H9 (cell line): ENCODE data around the gene CDC25C. TPM values are rescaled to one million over a fixed set of nuclear protein-coding genes. Genes with fewer than 3 reads are reported as not detected.

Source experiments
- DNase-seq: peaks from one replicate; pipeline ENCODE4 v3.0.0-alpha.2; 2017
- H2AFZ ChIP-seq: one replicate; pipeline ENCODE4 v1.6.1; 2013; ENCODE audit warnings: mild to moderate bottlenecking, low read length, control low read depth, moderate library complexity
- H2AK5ac ChIP-seq: 2 replicates; pipeline ENCODE4 v1.6.1; 2013; ENCODE audit warnings: low read length, control low read depth, mixed read lengths; ENCODE audit not compliant: insufficient read length
- H2BK120ac ChIP-seq: one replicate; pipeline ENCODE4 v1.6.1; 2013; ENCODE audit warnings: low read depth, mild to moderate bottlenecking, low read length, control low read depth, inconsistent platforms; ENCODE audit not compliant: poor library complexity, severe bottlenecking
- H2BK12ac ChIP-seq: 2 replicates; pipeline ENCODE4 v1.6.1; 2013; ENCODE audit warnings: low read length, control low read depth, mixed read lengths, low read depth; ENCODE audit not compliant: insufficient read length
- H2BK15ac ChIP-seq: 2 replicates; pipeline ENCODE4 v1.6.1; 2013; ENCODE audit warnings: low read depth, low read length, control low read depth
- H2BK20ac ChIP-seq: one replicate; pipeline ENCODE4 v1.6.1; 2013; ENCODE audit warnings: low read depth, mild to moderate bottlenecking, low read length, control low read depth, inconsistent platforms; ENCODE audit not compliant: poor library complexity, severe bottlenecking
- H2BK5ac ChIP-seq: 2 replicates; pipeline ENCODE4 v1.6.1; 2013; ENCODE audit warnings: low read length, control low read depth, mixed read lengths; ENCODE audit not compliant: insufficient read length
- H3K14ac ChIP-seq: 2 replicates; pipeline ENCODE4 v1.6.1; 2013; ENCODE audit warnings: low read length, control low read depth; ENCODE audit not compliant: insufficient read depth
- H3K18ac ChIP-seq: 2 replicates; pipeline ENCODE4 v1.6.1; 2013; ENCODE audit warnings: low read depth, mild to moderate bottlenecking, mixed read lengths, low read length, control low read depth; ENCODE audit not compliant: insufficient read length
- H3K23ac ChIP-seq: 2 replicates; pipeline ENCODE4 v1.6.1; 2013; ENCODE audit warnings: low read length, control low read depth, mixed read lengths, low read depth; ENCODE audit not compliant: insufficient read length
- H3K23me2 ChIP-seq: 2 replicates; pipeline ENCODE4 v1.6.1; 2013; ENCODE audit warnings: low read depth, mild to moderate bottlenecking, mixed read lengths, low read length, control low read depth; ENCODE audit not compliant: insufficient read length, poor library complexity, severe bottlenecking
- H3K27ac ChIP-seq: 2 replicates; pipeline ENCODE4 v1.5.1; 2013; ENCODE audit warnings: low read length, control low read depth, mixed read lengths, low read depth; ENCODE audit not compliant: insufficient read length
- H3K27me3 ChIP-seq: 2 replicates; pipeline ENCODE4 v1.6.1; 2013; ENCODE audit warnings: low read length, control low read depth, inconsistent platforms; ENCODE audit not compliant: insufficient read depth
- H3K4ac ChIP-seq: 2 replicates; pipeline ENCODE4 v1.6.1; 2013; ENCODE audit warnings: low read depth, mild to moderate bottlenecking, control low read depth, inconsistent platforms, low read length, moderate library complexity
- H3K4me1 ChIP-seq: 2 replicates; pipeline ENCODE4 v1.6.1; 2013; ENCODE audit warnings: low read length, control low read depth, inconsistent platforms; ENCODE audit not compliant: insufficient read depth
- H3K4me2 ChIP-seq: 2 replicates; pipeline ENCODE4 v1.6.1; 2013; ENCODE audit warnings: low read length, control low read depth, mixed read lengths; ENCODE audit not compliant: insufficient read length, insufficient read depth
- H3K56ac ChIP-seq: 2 replicates; pipeline ENCODE4 v1.6.1; 2013; ENCODE audit warnings: low read depth, mild to moderate bottlenecking, mixed read lengths, low read length, control low read depth; ENCODE audit not compliant: insufficient read length
- H3K79me1 ChIP-seq: 2 replicates; pipeline ENCODE4 v1.6.1; 2013; ENCODE audit warnings: low read depth, mild to moderate bottlenecking, moderate library complexity, low read length, control low read depth, inconsistent platforms; ENCODE audit not compliant: insufficient read depth, poor library complexity, severe bottlenecking
- H3K79me2 ChIP-seq: 2 replicates; pipeline ENCODE4 v1.6.1; 2013; ENCODE audit warnings: low read length, control low read depth, inconsistent platforms; ENCODE audit not compliant: insufficient read depth
- H3K9ac ChIP-seq: 2 replicates; pipeline ENCODE4 v1.6.1; 2013; ENCODE audit warnings: low read length, control low read depth, mixed read lengths; ENCODE audit not compliant: insufficient read length; ENCODE audit errors: extremely low read depth
- H3K9me3 ChIP-seq: one replicate; pipeline ENCODE4 v1.6.1; 2013; ENCODE audit warnings: low read depth, low read length, inconsistent platforms; ENCODE audit not compliant: control insufficient read depth
- H3T11ph ChIP-seq: one replicate; pipeline ENCODE4 v1.6.1; 2013; ENCODE audit warnings: mild to moderate bottlenecking, low read length, control low read depth, inconsistent platforms
- H4K20me1 ChIP-seq: one replicate; pipeline ENCODE4 v1.6.1; 2013; ENCODE audit not compliant: control insufficient read depth, insufficient read length, insufficient read depth
- H4K5ac ChIP-seq: 2 replicates; pipeline ENCODE4 v1.6.1; 2013; ENCODE audit warnings: low read depth, mild to moderate bottlenecking, mixed read lengths, low read length, control low read depth; ENCODE audit not compliant: insufficient read length
- H4K8ac ChIP-seq: replicated peaks from 2 replicates; pipeline ENCODE4 v1.6.1; 2013; ENCODE audit warnings: low read length, control low read depth, mixed read lengths, low read depth; ENCODE audit not compliant: insufficient read length
- H4K91ac ChIP-seq: 2 replicates; pipeline ENCODE4 v1.6.1; 2013; ENCODE audit warnings: low read depth, mild to moderate bottlenecking, moderate library complexity, mixed read lengths, low read length, control low read depth; ENCODE audit not compliant: insufficient read length
- H3K27ac Mint-ChIP-seq, 3 experiments: 2 replicates in 2 of 3; 3 replicates in 1 of 3; pipeline ENCODE4 v1.8.0; 2020 to 2021; ENCODE audit warnings: mixed read lengths in 3 of 3, mild to moderate bottlenecking in 1 of 3, moderate library complexity in 1 of 3
- H3K27me3 Mint-ChIP-seq: 2 replicates; pipeline ENCODE4 v1.8.0; 2021; ENCODE audit warnings: low read depth, mild to moderate bottlenecking, moderate library complexity, mixed read lengths
- H3K36me3 Mint-ChIP-seq, 3 experiments: 2 replicates in 2 of 3; 3 replicates in 1 of 3; pipeline ENCODE4 v1.8.0; 2020 to 2021; ENCODE audit warnings: low read depth in 3 of 3, mixed read lengths in 3 of 3; ENCODE audit not compliant: insufficient read depth in 1 of 3
- H3K4me1 Mint-ChIP-seq, 2 experiments: 2 replicates each; pipeline ENCODE4 v1.8.0; 2020; ENCODE audit warnings: mixed read lengths in 2 of 2
- H3K4me3 Mint-ChIP-seq, 2 experiments: 2 replicates in 1 of 2; 3 replicates in 1 of 2; pipeline ENCODE4 v1.8.0; 2020 to 2021; ENCODE audit warnings: mild to moderate bottlenecking in 2 of 2, mixed read lengths in 2 of 2, moderate library complexity in 1 of 2
- H3K9me3 Mint-ChIP-seq, 2 experiments: 2 replicates in 1 of 2; 3 replicates in 1 of 2; pipeline ENCODE4 v1.8.0; 2020; ENCODE audit warnings: mild to moderate bottlenecking in 2 of 2, mixed read lengths in 2 of 2, moderate library complexity in 1 of 2
- WGBS: extraction: QIAGEN DNeasy Blood & Tissue Kit; methylation state at CpG from one replicate; pipeline ENCODE4 v1.1.7; 2013; ENCODE audit warnings: missing lambda C conversion rate, low lambda C conversion rate, mixed read lengths; ENCODE audit not compliant: insufficient read length; ENCODE audit errors: extremely low coverage; 5-methylcytosine and 5-hydroxymethylcytosine counted together
- total RNA-seq: library from RNA; stranded (reverse); gene quantifications from 2 replicates; pipeline ENCODE4 v1.2.1, GENCODE V29; 2021
- TF ChIP-seq, protein P1 (sequence below): fragments of 200-600 bp; sonication (generic); conservative IDR thresholded peaks from 3 replicates; pipeline ENCODE4 v1.8.0; 2021; ENCODE audit warnings: antibody characterized with exemption, mild to moderate bottlenecking

Gene CDC25C
- total RNA-seq, 1 experiment from 2014 or later: 22.8 TPM

DNA sequence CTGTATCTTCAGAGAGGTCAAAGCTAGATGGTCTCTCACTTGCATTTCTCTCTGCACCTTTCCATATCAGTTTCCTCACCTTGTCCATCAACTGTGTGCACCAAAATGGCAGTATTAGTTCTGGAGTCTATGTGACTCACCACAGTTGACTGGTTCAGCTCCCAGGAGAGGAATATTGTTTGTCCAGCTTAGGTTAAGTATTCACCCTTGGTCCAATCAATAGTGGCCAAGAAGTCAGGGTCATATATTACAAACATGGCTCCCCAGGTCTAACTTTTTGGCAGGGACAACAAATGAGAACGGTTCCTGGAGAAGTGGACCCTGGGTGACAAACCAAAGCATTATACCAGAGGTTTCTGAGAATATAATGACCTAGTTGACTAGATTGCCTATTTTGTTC, 93.6 kb downstream of the CDC25C start:
- no CpG with 5 or more reads among the region's 1 CpG for whole genome bisulfite sequencing
- no peak for DNase-seq
- H3K27me3 ChIP-seq: peaks cover 12% of the 10 kb centered on the region
- no peak overlapping the region for H3K4me2 ChIP-seq
- no peaks in the 10 kb centered on the region for H3K79me2 ChIP-seq
- H3T11ph ChIP-seq: no peak overlapping the region
- H4K91ac ChIP-seq: no peak overlapping the region
- H3K27ac ChIP-seq: no peak overlapping the region
- H3K9ac ChIP-seq: no peak overlapping the region
- H3K4me1 Mint-ChIP-seq: peaks cover 6 to 7% of the 10 kb centered on the region in 2 experiments; a peak in 3 of 4 replicates
- peaks cover 46% of the 10 kb centered on the region for H3K27me3 Mint-ChIP-seq
- H3K56ac ChIP-seq: no peak overlapping the region
- no peak overlapping the region for H2BK5ac ChIP-seq
- H2BK15ac ChIP-seq: no peak overlapping the region
- no peaks in the 10 kb centered on the region for H4K20me1 ChIP-seq
- H3K23ac ChIP-seq: no peak overlapping the region
- H3K23me2 ChIP-seq: peaks cover 3% of the 10 kb centered on the region
- H2AK5ac ChIP-seq: no peak overlapping the region
- TF ChIP-seq, protein P1, sequence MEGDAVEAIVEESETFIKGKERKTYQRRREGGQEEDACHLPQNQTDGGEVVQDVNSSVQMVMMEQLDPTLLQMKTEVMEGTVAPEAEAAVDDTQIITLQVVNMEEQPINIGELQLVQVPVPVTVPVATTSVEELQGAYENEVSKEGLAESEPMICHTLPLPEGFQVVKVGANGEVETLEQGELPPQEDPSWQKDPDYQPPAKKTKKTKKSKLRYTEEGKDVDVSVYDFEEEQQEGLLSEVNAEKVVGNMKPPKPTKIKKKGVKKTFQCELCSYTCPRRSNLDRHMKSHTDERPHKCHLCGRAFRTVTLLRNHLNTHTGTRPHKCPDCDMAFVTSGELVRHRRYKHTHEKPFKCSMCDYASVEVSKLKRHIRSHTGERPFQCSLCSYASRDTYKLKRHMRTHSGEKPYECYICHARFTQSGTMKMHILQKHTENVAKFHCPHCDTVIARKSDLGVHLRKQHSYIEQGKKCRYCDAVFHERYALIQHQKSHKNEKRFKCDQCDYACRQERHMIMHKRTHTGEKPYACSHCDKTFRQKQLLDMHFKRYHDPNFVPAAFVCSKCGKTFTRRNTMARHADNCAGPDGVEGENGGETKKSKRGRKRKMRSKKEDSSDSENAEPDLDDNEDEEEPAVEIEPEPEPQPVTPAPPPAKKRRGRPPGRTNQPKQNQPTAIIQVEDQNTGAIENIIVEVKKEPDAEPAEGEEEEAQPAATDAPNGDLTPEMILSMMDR: no peak
- no peak overlapping the region for H2BK20ac ChIP-seq
- no peak overlapping the region for H3K4me3 Mint-ChIP-seq
- no peak overlapping the region for H2BK120ac ChIP-seq
- no peak overlapping the region for H3K14ac ChIP-seq
- no peaks in the 10 kb centered on the region for H3K36me3 Mint-ChIP-seq
- no peak overlapping the region for H3K18ac ChIP-seq
- H2BK12ac ChIP-seq: no peak overlapping the region
- no peaks in the 10 kb centered on the region for H3K4me1 ChIP-seq
- no peak overlapping the region for H4K8ac ChIP-seq
- H2AFZ ChIP-seq: no peak overlapping the region
- no peaks in the 10 kb centered on the region for H3K79me1 ChIP-seq
- no peak overlapping the region for H4K5ac ChIP-seq
- no peak overlapping the region for H3K27ac Mint-ChIP-seq
- no peaks in the 10 kb centered on the region for H3K9me3 ChIP-seq
- no peak overlapping the region for H3K4ac ChIP-seq
- H3K9me3 Mint-ChIP-seq: no peaks in the 10 kb centered on the region

Other genes with a start within 250 kb of the CDC25C start
- 0.26 and 0.33 TPM in 2 replicates for gene WNT8A, start 247.8 kb downstream of the CDC25C start, total RNA-seq
- gene NME5, start 192.4 kb downstream of the CDC25C start, total RNA-seq: 0.66 and 0.96 TPM in 2 replicates
- gene BRD8, start 153.2 kb downstream of the CDC25C start, total RNA-seq: 67.9 and 69.1 TPM in 2 replicates
- 65.2 and 67.1 TPM in 2 replicates for gene KIF20A, start 152.7 kb downstream of the CDC25C start, total RNA-seq
- 41.0 and 41.3 TPM in 2 replicates for gene CDC23, start 118.5 kb downstream of the CDC25C start, total RNA-seq
- 1.6 and 1.8 TPM in 2 replicates for gene GFRA3, start 57.2 kb downstream of the CDC25C start, total RNA-seq
- 59.6 and 61.9 TPM in 2 replicates for gene FAM53C, start 6.5 kb upstream of the CDC25C start, total RNA-seq
- 77.8 and 89.2 TPM in 2 replicates for gene KDM3B, start 20.9 kb upstream of the CDC25C start, total RNA-seq
- 44.3 and 49.0 TPM in 2 replicates for gene REEP2, start 107.3 kb upstream of the CDC25C start, total RNA-seq
- gene EGR1, start 133.7 kb upstream of the CDC25C start, total RNA-seq: 76.6 and 83.3 TPM in 2 replicates
- gene ETF1, start 211.4 kb upstream of the CDC25C start, total RNA-seq: 175 and 183 TPM in 2 replicates
- 397 and 399 TPM in 2 replicates for gene HSPA9, start 243.6 kb upstream of the CDC25C start, total RNA-seq